H1 (cell line): Measurements from ENCODE around the gene ARHGAP4. TPM values are rescaled to one million over a fixed set of nuclear protein-coding genes. Genes with fewer than 3 reads are reported as not detected.

ENCODE experiments used
- JUN ChIP-seq: IDR thresholded peaks from 2 replicates; pipeline ENCODE4 v1.6.1; 2011; ENCODE audit warnings: low read depth, mild to moderate bottlenecking, improper control_type of control experiment, low read length
- polyA plus RNA-seq, 7 experiments: library from polyadenylated mRNA; depleted of rRNA in 3 of 7; stranded (reverse) in 5 of 7; unstranded in 2 of 7; fragments of >200 nt in 5 of 7; fragments of 200-250 nt in 2 of 7; gene quantifications; 1 replicate in 5 of 7; 2 replicates in 1 of 7; 4 replicates in 1 of 7; pipeline versions ENCODE4 v1.2.1 to v1.2.3, GENCODE V29; 2011 to 2013; ENCODE audit warnings: missing spikeins in 2 of 7, mixed read lengths in 2 of 7
- total RNA-seq: library from RNA; stranded (reverse); fragmentation: NEBNext Ultra II Directional; extraction: Animal tissue kit (Norgen Biotek cat#: 25700); gene quantifications from 2 replicates; pipeline ENCODE4 v1.2.1, GENCODE V29; 2021

ARHGAP4 gene
- total and polyA plus RNA-seq, 2 of the 8 experiments (the other 6 are each of a cell fraction or from before 2014, with no cell fraction given), result 23.9 to 26.0 TPM

DNA sequence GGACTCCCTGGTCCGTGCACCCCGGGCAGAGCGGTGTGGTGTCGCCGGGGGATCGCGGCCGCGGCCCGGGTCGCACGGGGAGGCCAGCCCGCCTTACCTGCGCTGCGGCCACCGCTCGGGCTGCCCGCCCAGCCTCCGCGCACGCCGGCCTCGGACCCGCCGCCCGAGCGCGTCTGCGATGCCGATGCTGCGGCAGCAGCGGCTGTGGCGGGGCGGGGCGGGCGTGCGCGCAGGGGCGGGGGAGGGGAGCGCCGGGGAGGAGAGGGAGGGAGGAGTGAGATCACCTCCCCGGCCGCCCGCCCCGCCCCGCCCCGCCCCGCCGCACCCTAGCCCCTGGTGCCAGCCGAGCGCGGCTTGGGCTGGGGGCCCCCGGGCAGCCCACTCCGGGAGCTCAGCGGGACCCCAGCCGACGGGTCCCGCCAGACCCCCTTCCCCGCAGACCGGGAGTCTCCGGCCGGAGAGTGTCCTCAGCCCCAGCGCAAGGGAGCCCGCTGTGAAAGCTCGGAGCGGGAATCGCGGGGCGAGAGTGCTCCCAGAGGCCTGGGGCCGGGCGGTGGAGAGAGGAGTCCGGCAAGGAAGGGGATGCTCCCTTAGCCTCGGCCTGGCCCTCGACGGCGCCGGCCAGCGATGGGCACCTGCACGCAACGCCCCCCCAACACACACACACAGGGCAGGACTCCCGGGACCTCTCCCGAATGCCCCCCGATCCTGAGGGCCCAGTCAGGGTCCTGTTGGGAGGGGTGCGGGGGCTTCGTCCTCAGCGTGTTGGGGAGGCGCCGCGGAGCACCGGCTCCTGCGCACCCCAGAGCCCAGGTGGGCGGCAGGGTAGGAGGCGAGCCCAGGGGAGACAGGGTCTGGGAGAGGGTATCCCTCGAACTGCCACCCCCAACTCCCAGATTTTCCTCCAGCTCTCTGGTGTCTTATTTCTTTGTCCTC is 39.8 kb downstream of the ARHGAP4 start, which contains the start of gene L1CAM (continued):
- TF ChIP-seq JUN, result no peak
- TF ChIP-seq, all 59 proteins: peak for 2
